Measurements from ENCODE around the gene ESR1. TPM values are rescaled to one million over a fixed set of nuclear protein-coding genes. Genes with fewer than 3 reads are reported as not detected.

The ESR1 gene
- total and polyA plus RNA-seq, 4 donors, result 0.05 to 16.1 (median 6.3) TPM

DNA sequence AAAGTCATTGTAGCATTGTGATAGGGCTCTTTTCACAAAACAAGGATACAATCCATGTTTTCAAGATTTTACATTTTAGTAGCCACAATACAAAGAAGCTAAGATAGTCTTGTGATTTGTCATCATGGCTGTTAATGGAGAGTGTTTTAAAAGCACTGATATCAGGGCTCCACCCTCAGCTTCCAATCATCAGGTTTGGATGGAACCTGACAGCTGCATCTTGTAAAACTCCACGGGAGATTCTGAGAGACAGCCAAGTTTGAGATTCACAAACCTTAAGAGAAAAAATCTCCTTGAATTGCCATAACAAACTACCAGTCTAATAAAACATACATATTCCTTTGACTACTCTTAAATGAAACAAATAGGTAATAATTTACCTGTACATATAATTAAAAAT lies 280.2 kb downstream of the ESR1 start:
- no peak overlapping the region for H3K9ac ChIP-seq (ENCODE audit: low read depth in 1 of 2, low read length in 2 of 2)
- H3K27ac ChIP-seq (ENCODE audit: low read depth in 1 of 2, low read length in 2 of 2), result no peak overlapping the region
- no peaks in the 10 kb centered on the region for H3K4me1 ChIP-seq (ENCODE audit: control insufficient read depth in 4 of 4, insufficient read depth in 4 of 4, low read length in 3 of 4)
- no peak for DNase-seq (ENCODE audit: low spot score)
- H3K4me3 ChIP-seq (ENCODE audit: low read depth in 1 of 3, low read length in 3 of 3), result no peak overlapping the region
- WGBS, result 71% methylated on average over 1 of the region's 1 CpG
- no peaks in the 10 kb centered on the region for H3K27me3 ChIP-seq (ENCODE audit: control insufficient read depth in 4 of 4, insufficient read depth in 4 of 4, low read length in 3 of 4)
- no peaks in the 10 kb centered on the region for H3K36me3 ChIP-seq (ENCODE audit: control insufficient read depth in 4 of 4, insufficient read depth in 3 of 4, low read depth in 1 of 4, low read length in 3 of 4)
- TF ChIP-seq GABPA (IDR thresholded peaks at IDR 0.05 in 1 of 2, conservative IDR thresholded peaks at IDR 0.05 in 1 of 2), result no peak
- no peak for TF ChIP-seq SP1 (IDR thresholded peaks at IDR 0.05)
- TF ChIP-seq NR2F2 (IDR thresholded peaks at IDR 0.05), result no peak
- no peak for TF ChIP-seq TAF1 (conservative IDR thresholded peaks at IDR 0.05)
- no peak for TF ChIP-seq RXRA (IDR thresholded peaks at IDR 0.05)
- TF ChIP-seq YY1 (IDR thresholded peaks at IDR 0.05), result no peak
- TF ChIP-seq, protein P1, sequence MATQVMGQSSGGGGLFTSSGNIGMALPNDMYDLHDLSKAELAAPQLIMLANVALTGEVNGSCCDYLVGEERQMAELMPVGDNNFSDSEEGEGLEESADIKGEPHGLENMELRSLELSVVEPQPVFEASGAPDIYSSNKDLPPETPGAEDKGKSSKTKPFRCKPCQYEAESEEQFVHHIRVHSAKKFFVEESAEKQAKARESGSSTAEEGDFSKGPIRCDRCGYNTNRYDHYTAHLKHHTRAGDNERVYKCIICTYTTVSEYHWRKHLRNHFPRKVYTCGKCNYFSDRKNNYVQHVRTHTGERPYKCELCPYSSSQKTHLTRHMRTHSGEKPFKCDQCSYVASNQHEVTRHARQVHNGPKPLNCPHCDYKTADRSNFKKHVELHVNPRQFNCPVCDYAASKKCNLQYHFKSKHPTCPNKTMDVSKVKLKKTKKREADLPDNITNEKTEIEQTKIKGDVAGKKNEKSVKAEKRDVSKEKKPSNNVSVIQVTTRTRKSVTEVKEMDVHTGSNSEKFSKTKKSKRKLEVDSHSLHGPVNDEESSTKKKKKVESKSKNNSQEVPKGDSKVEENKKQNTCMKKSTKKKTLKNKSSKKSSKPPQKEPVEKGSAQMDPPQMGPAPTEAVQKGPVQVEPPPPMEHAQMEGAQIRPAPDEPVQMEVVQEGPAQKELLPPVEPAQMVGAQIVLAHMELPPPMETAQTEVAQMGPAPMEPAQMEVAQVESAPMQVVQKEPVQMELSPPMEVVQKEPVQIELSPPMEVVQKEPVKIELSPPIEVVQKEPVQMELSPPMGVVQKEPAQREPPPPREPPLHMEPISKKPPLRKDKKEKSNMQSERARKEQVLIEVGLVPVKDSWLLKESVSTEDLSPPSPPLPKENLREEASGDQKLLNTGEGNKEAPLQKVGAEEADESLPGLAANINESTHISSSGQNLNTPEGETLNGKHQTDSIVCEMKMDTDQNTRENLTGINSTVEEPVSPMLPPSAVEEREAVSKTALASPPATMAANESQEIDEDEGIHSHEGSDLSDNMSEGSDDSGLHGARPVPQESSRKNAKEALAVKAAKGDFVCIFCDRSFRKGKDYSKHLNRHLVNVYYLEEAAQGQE (IDR thresholded peaks at IDR 0.05), result no peak
- TF ChIP-seq FOXA1 (IDR thresholded peaks at IDR 0.05), result no peak
- TF ChIP-seq RAD21 (IDR thresholded peaks at IDR 0.05), result no peak
- TF ChIP-seq FOXA2 (IDR thresholded peaks at IDR 0.05), result no peak
- TF ChIP-seq HNF4A (conservative IDR thresholded peaks at IDR 0.05), result no peak
- no peak for TF ChIP-seq EGR1 (IDR thresholded peaks at IDR 0.05; ENCODE audit: low read depth in 2 of 2)
- TF ChIP-seq, protein P2, sequence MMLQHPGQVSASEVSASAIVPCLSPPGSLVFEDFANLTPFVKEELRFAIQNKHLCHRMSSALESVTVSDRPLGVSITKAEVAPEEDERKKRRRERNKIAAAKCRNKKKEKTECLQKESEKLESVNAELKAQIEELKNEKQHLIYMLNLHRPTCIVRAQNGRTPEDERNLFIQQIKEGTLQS (IDR thresholded peaks at IDR 0.05), result no peak
- TF ChIP-seq, protein P3, sequence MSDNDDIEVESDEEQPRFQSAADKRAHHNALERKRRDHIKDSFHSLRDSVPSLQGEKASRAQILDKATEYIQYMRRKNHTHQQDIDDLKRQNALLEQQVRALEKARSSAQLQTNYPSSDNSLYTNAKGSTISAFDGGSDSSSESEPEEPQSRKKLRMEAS (IDR thresholded peaks at IDR 0.05), result no peak
- TF ChIP-seq, protein P4, sequence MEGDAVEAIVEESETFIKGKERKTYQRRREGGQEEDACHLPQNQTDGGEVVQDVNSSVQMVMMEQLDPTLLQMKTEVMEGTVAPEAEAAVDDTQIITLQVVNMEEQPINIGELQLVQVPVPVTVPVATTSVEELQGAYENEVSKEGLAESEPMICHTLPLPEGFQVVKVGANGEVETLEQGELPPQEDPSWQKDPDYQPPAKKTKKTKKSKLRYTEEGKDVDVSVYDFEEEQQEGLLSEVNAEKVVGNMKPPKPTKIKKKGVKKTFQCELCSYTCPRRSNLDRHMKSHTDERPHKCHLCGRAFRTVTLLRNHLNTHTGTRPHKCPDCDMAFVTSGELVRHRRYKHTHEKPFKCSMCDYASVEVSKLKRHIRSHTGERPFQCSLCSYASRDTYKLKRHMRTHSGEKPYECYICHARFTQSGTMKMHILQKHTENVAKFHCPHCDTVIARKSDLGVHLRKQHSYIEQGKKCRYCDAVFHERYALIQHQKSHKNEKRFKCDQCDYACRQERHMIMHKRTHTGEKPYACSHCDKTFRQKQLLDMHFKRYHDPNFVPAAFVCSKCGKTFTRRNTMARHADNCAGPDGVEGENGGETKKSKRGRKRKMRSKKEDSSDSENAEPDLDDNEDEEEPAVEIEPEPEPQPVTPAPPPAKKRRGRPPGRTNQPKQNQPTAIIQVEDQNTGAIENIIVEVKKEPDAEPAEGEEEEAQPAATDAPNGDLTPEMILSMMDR (IDR thresholded peaks at IDR 0.05; ENCODE audit: low read depth, low read length, missing input control), result no peak
- TF ChIP-seq HNF4G (IDR thresholded peaks at IDR 0.05), result no peak
- TF ChIP-seq, protein P5, sequence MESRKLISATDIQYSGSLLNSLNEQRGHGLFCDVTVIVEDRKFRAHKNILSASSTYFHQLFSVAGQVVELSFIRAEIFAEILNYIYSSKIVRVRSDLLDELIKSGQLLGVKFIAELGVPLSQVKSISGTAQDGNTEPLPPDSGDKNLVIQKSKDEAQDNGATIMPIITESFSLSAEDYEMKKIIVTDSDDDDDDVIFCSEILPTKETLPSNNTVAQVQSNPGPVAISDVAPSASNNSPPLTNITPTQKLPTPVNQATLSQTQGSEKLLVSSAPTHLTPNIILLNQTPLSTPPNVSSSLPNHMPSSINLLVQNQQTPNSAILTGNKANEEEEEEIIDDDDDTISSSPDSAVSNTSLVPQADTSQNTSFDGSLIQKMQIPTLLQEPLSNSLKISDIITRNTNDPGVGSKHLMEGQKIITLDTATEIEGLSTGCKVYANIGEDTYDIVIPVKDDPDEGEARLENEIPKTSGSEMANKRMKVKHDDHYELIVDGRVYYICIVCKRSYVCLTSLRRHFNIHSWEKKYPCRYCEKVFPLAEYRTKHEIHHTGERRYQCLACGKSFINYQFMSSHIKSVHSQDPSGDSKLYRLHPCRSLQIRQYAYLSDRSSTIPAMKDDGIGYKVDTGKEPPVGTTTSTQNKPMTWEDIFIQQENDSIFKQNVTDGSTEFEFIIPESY (IDR thresholded peaks at IDR 0.05), result no peak
- no peak for TF ChIP-seq JUND (IDR thresholded peaks at IDR 0.05)
- no peaks in the 10 kb centered on the region for H3K9me3 ChIP-seq (ENCODE audit: control insufficient read depth in 4 of 4, low read length in 3 of 4)
